ENCODE measurements around the gene MYCL.

GRCh38 chr1:39940980-39941871 lies 39.5 kb upstream of the MYCL start:
- no peak for TF ChIP-seq POLR2AphosphoS5 (IDR thresholded peaks at IDR 0.05; ENCODE audit: low read depth, low read length)
- TF ChIP-seq TAF1 (IDR thresholded peaks at IDR 0.05; ENCODE audit: borderline replicate concordance, insufficient read depth, low read length): no peak
